Stimulated activated CD8-positive, alpha-beta memory T cell treated with anti-CD3 and anti-CD28 coated beads, Interleukin-15, amount 100 ng/mL, for 48 hours (primary cell): ENCODE measurements around the gene ACTR5.

ENCODE experiments used
- DNase-seq, 2 donors: peaks; one replicate each; pipeline ENCODE4 v3.0.0-alpha.2; 2020; ENCODE audit warnings: low read depth in 2 of 2

Gene ACTR5

DNA sequence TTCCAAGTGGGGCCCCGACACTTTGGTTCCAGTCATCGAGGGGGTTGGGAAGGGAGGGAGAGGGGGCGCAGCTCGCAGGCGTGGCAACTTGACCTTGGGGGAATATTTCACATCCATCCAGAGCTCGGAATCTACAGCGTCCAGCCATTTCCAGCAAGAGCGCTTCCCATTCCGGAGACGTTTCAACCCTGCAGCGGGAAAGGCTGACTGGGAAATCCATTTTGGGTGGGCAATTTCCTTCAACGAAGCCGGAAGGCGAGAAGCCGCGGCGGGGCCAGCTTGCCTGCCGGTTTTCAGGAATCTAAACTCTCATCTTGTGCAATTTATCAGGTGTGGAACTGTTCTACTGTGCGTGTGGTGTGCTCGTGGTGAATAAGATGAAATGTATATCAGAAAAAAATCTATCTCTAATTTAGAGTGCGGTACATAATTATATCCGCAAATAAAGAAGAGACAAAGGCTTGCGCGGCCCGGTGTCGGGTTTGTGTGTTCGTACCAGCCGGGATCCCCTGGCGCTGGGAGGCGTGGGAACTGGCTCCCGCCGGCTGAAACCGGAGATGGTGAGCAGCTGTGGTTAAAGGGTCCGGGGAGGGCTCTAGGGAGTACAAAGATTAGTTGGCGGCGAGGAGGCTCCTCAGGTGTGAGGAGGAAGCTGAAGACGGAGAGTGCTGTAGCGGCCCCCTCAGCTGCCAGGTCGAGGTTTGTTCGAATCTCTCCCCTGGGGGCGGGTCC lies 19.2 kb upstream of the ACTR5 start:
- DNase-seq, result no peak

GRCh38 chr20:38729767-38730166 lies 18.5 kb upstream of the ACTR5 start:
- DNase-seq, result no peak

GRCh38 chr20:38730167-38730988 lies 17.9 kb upstream of the ACTR5 start:
- DNase-seq, result no peak

- DNase-seq, result peak; percentile 55 to 63
These were observed 17.1 kb upstream of the ACTR5 start for GRCh38 chr20:38730989-38731737.

GRCh38 chr20:38731738-38732113 lies 16.5 kb upstream of the ACTR5 start:
- DNase-seq, result no peak

DNA sequence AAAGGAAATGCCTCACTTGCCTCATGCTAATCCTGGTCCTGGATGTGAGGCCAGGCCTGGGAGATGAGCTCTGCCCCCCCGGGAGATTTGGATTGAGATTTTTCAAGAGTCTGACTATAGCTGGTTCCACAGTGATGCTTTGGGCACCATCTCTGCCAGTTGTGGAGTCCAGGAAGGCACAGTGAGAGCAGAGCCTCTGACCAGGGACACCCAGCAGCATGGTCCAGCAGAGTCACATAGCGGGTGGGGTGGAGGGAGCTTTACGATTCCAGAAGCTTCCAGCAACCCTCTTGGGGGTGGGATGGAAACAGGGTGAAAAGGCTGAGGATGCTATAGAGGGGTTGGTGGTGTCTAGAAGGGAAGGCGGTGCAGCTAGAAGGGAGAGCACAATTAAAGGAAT lies 15.3 kb upstream of the ACTR5 start:
- no peak for DNase-seq

DNA sequence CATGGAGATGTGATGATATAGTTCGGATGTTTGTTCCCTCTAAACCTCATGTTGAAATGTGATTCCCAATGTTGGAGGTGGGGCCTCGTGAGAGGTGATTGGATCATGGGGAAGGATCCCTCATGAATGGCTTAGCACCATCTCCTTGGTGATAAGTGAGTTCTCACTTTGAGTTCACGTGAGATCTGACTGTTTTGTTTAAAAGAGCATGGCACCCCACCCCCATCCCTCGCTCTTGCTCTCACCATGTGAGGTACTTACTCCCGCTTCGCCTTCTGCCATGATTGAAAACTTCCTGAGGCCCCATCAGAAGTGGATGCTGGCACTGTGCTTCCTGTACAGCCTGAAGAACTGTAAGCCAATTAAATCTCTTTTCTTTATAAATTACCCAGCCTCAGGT lies 13.1 kb upstream of the ACTR5 start:
- no peak for DNase-seq

GRCh38 chr20:38737887-38738286 lies 10.4 kb upstream of the ACTR5 start:
- DNase-seq, result no peak

DNA sequence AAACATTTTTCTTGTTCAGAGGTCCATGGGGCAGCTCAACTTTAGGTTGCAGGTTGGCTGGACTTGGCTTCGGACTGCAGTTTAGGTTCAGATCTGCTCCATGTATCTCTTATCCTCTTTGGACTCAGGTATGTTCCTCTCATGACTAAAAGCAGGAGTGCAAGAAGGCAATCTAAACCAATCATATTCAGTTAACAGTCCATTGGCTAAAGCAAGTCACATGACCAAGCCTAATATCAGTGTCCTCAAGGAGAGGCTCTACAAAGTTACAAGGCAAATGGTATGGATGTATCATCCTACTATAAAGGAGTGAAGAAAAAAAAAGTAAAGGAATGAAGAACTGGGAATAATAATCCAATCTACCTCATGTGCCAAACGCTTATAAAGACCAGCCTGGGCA lies 2.5 kb upstream of the ACTR5 start:
- no peak for DNase-seq

GRCh38 chr20:38747495-38748096 lies 664 bp upstream of the ACTR5 start:
- no peak for DNase-seq

DNA sequence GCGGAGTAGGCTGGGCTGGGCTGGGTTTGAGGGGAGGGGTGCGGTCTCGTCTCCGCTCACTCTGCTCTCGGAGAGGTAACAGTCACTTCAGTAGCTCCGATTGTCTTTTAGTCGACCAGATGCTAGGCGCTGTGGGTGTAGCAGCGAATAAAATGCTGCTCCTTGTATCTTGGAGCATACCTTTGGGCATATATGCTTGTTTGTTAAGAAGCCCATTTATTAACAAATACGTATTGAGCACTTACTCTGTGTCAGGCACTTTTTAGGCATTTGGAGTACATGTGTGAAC lies 545 bp downstream of the ACTR5 start:
- peak in 1 of 2 donors; percentile 44 for DNase-seq

- no peak for DNase-seq
These were observed 3.2 kb downstream of the ACTR5 start for GRCh38 chr20:38751360-38751976.

DNA sequence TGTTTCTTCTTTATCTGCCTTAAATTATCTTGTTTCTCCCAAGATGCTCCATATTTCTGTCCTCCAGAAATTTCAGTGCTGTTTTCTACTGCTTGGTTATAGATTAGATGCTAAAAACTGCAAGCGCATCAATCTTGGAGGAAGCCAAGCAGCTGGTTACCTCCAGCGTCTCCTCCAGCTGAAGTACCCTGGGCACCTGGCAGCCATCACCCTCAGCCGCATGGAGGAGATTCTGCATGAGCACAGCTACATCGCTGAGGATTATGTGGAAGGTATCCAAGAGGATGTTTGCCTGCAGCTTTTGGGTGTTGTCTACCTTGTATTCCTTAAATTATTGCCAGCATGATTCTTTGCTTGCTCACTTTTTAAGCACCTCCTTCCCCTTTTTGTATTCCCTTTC lies 3.8 kb downstream of the ACTR5 start:
- DNase-seq, result no peak

DNA sequence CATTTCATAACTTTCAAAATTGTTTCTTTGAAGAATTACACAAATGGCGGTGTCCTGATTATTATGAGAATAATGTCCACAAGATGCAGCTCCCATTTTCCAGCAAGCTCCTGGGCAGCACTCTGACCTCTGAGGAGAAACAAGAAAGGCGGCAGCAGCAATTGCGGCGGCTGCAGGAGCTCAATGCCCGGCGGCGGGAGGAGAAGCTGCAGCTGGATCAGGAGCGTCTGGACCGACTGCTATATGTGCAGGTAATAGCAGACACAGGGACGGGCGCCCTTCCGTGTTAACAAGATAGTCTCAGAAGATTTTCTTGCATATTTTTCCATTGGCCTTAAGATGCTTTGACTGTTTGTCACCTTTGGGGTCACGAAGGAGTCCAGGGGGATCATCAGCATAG lies 6.7 kb downstream of the ACTR5 start:
- no peak for DNase-seq

- no peak for DNase-seq
These were observed 7.2 kb downstream of the ACTR5 start for GRCh38 chr20:38755324-38755910.

- no peak for DNase-seq
These were observed 9.0 kb downstream of the ACTR5 start for GRCh38 chr20:38757145-38757775.

DNA sequence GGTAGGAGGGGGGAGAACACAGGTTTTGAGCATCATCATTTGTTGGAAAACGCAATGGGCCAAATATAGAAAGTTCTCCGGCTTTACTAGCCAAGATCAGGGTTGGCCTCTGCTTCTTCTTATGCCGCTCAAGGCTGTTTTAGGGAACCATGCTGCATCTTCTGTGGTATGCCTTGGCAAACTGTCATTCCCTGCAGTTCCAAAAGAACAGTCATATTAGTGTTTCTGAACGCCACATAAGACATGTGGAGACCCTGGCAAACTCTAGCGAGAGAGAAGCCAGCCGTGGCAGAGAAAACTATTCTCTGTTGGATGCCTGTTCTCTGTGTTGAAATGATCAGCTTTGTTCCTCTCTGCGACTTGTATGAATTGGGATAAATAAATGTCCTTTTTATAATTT lies 10.8 kb downstream of the ACTR5 start:
- no peak for DNase-seq

- DNase-seq, result no peak
These were observed 12.7 kb downstream of the ACTR5 start for GRCh38 chr20:38760978-38761377.

DNA sequence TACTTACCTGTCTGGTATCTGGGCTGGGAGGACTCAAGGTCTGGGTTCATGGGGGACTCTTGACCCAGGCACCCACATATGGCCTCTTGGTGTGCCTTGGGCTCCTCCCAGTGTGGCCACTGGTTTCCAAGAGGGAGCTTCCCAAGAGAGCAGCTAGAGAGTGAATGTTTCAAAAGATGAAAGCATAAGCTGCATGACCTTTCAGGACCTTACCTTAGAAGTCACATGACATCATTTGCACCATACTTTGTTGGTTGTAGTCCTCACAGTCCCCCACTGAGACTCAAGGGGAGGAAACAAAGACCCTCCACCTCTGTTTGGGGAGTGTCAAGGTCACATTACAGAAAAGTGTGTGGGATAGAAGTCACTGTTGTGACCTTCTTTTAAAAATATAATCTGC lies 13.9 kb downstream of the ACTR5 start:
- DNase-seq, result no peak

DNA sequence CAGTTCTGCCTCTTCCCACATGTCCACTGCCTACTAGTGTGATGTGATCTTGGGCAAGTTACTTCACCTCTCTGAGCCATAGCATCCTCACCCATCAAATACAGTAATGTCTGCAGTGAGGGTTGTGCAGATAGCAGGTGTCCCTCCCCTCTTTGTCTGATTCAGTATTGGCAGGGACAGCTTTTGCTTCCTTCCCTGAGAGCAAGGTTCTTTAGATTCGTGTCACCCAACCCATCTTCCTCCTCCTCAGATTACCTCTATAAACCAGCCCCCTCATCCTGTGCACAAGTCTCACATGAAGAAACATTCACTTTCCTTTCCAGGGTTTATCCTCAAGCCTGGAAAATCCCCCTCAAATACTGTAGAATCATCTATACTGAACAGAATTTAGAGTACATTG lies 15.4 kb downstream of the ACTR5 start:
- DNase-seq, result no peak
